SH-SY5Y (cell line): ENCODE results near the gene MRPL43.

Experiments
- GATA2 ChIP-seq: IDR thresholded peaks from 2 replicates; pipeline ENCODE4 v1.6.1; 2011; ENCODE audit warnings: mild to moderate bottlenecking, low read depth, low read length
- GATA3 ChIP-seq: IDR thresholded peaks from 2 replicates; pipeline ENCODE4 v1.6.1; 2011; ENCODE audit warnings: low read depth, mild to moderate bottlenecking, low read length, moderate library complexity

GRCh38 chr10:101011517-101012423 is 24.5 kb upstream of the MRPL43 start:
- TF ChIP-seq GATA3 (no peak), GATA2 (no peak)
